ENCODE measurements around the gene ESRRG.

DNA sequence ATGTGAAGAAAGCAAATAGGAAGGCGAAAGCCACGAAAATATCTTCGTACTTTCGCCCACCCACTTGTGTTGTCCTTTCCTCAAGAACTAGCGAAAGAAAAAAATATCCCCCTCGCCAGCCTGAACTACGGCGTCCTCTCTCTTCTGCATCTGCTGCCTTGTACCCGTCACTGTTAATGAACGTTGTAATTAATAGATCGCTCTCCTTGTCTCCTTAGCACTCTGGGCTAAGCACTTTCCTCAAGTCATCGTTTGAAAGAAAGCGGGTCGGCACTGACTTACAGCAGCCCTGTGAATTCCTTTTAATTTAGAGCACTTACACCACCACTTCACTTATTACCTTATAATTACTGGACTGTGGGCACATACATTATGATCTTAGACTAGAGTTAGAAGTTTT lies 44.1 kb downstream of the ESRRG start:
- TF ChIP-seq EZH2 (IDR thresholded peaks at IDR 0.05; ENCODE audit: borderline replicate concordance, low read depth, low read length, severe bottlenecking) (no peak), POLR2AphosphoS5 (IDR thresholded peaks at IDR 0.05; ENCODE audit: insufficient read depth, low read depth, low read length) (no peak)
- TF ChIP-seq, protein P1, sequence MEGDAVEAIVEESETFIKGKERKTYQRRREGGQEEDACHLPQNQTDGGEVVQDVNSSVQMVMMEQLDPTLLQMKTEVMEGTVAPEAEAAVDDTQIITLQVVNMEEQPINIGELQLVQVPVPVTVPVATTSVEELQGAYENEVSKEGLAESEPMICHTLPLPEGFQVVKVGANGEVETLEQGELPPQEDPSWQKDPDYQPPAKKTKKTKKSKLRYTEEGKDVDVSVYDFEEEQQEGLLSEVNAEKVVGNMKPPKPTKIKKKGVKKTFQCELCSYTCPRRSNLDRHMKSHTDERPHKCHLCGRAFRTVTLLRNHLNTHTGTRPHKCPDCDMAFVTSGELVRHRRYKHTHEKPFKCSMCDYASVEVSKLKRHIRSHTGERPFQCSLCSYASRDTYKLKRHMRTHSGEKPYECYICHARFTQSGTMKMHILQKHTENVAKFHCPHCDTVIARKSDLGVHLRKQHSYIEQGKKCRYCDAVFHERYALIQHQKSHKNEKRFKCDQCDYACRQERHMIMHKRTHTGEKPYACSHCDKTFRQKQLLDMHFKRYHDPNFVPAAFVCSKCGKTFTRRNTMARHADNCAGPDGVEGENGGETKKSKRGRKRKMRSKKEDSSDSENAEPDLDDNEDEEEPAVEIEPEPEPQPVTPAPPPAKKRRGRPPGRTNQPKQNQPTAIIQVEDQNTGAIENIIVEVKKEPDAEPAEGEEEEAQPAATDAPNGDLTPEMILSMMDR (IDR thresholded peaks at IDR 0.05; ENCODE audit: extremely low read depth in 1 of 2, insufficient read depth in 1 of 2, low read depth in 1 of 2, low read length in 2 of 2) = no peak
